Skeletal muscle satellite cell (primary cell): ENCODE measurements around the gene SPG11.
"Not testable (repeated sequence)": the region's sequence is repeated elsewhere in the genome, so short reads cannot be mapped to it uniquely, and the experiment has no call there.

Experiments
- H3K27me3 ChIP-seq: 2 replicates; pipeline ENCODE4 v1.7.0; 2013; ENCODE audit warnings: low read length; ENCODE audit not compliant: control insufficient read depth, insufficient read depth
- H3K36me3 ChIP-seq: 2 replicates; pipeline ENCODE4 v1.7.0; 2013; ENCODE audit warnings: mild to moderate bottlenecking, control low read depth, low read length; ENCODE audit not compliant: insufficient read depth
- H3K4me1 ChIP-seq: 2 replicates; pipeline ENCODE4 v1.7.0; 2013; ENCODE audit warnings: low read length; ENCODE audit not compliant: control insufficient read depth, insufficient read depth
- H3K4me2 ChIP-seq: 2 replicates; pipeline ENCODE4 v1.7.0; 2013; ENCODE audit warnings: mild to moderate bottlenecking, low read length
- H3K4me3 ChIP-seq: 2 replicates; pipeline ENCODE4 v1.7.0; 2013; ENCODE audit warnings: low read length
- H3K9ac ChIP-seq: 2 replicates; pipeline ENCODE4 v1.7.0; 2013; ENCODE audit warnings: mild to moderate bottlenecking, low read depth, low read length, moderate library complexity
- H3K9me3 ChIP-seq: replicated peaks from 2 replicates; pipeline ENCODE4 v1.7.0; 2013; ENCODE audit warnings: mild to moderate bottlenecking, control low read depth, low read length

Gene SPG11

DNA sequence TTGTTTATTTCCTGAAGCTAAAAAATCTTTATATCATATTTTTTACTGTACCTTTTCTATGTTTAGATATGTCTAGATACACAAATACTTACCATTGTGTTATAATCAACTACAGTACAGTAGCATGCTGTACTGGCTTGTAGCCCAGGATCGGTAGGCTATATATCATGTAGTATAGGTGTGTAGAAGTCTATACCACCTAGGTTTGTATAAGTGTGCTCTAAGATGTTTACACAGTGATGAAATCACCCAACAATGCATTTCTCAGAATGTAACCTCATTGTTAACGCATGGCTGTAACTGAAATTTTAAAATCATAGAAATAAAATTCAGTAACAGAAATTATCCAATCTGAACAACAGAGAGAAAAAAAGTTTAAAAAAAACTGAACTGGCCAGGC, 83.4 kb downstream of the SPG11 start:
- Histone ChIP-seq H3K36me3 (peaks cover 32% of the 10 kb centered on the region), H3K9ac (no peak overlapping the region), H3K27me3 (no peaks in the 10 kb centered on the region), H3K4me3 (no peak overlapping the region), H3K4me1 (no peaks in the 10 kb centered on the region), H3K4me2 (no peak overlapping the region), H3K9me3 (no peaks in the 10 kb centered on the region)

DNA sequence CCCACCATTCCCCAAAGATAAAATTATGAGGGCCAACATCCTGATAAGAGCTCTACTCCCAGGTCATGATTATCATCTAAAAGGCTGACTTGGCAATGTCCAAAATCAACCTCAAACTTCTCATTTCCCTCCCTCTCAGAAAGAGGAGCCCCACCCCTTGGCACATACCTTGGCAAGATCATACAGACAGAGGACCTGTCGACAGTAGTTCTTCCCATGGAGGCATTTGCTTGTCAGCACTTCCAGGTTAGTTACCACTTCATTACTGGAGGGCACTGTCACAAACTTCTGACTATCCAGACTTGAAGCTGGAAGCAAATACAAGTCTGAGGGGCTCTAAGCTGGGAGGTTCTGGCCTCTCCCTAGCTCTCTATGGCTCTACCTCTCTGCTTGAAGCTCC, 88.7 kb downstream of the SPG11 start:
- H3K36me3 ChIP-seq = peaks cover 33% of the 10 kb centered on the region
- no peak overlapping the region for H3K4me2 ChIP-seq
- no peaks in the 10 kb centered on the region for H3K4me1 ChIP-seq

DNA sequence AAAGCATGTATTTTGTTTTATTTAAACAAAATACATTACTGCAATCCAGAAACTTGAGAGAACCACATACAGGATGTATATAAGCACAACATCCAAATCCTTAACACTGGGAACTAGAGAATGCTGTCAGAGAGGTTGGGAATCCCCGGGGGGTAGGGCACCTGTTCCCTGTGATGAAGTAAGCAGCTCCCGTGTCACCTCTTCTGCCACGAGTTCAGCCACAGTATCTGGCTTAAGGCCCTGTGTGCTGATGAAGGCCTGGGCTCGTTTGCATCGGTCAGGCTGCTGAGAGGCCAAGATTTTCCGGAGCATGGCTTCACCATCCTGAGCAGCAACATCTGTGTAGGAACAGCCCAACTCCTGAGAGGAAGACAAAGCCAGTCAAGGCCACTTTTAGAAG, 90.1 kb downstream of the SPG11 start:
- H3K9me3 ChIP-seq = no peaks in the 10 kb centered on the region
- H3K27me3 ChIP-seq = no peaks in the 10 kb centered on the region
- no peak overlapping the region for H3K9ac ChIP-seq
- H3K4me3 ChIP-seq = no peak overlapping the region
- H3K4me1 ChIP-seq = no peaks in the 10 kb centered on the region
- H3K4me2 ChIP-seq = no peak overlapping the region
- peaks cover 38% of the 10 kb centered on the region for H3K36me3 ChIP-seq

More for the DNA sequence above, 88.7 kb downstream of the SPG11 start:
- Histone ChIP-seq H3K27me3 (no peaks in the 10 kb centered on the region), H3K9ac (no peak overlapping the region), H3K9me3 (no peaks in the 10 kb centered on the region), H3K4me3 (no peak overlapping the region)

DNA sequence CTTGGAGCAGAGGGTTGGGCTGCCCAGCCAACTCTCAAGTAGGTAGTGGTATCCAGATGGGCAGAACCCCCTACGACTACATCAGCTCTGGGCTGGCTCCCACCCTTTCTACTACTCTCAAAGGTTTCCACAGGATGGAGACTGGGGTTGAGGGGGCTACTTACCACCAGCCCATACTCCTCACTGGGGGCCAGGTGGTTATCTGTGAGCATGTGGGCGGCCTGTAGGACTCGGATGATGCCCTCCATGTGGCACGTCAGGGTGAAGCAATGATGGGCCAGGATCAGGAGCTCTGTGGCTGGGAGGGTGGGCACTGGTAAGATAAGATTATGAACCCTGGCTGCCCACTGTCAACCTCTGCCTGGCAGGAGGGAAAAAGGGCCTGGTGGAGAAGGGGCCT, 93.1 kb downstream of the SPG11 start:
- Histone ChIP-seq H3K36me3 (peaks cover 53% of the 10 kb centered on the region), H3K27me3 (no peaks in the 10 kb centered on the region), H3K4me1 (no peaks in the 10 kb centered on the region)

DNA sequence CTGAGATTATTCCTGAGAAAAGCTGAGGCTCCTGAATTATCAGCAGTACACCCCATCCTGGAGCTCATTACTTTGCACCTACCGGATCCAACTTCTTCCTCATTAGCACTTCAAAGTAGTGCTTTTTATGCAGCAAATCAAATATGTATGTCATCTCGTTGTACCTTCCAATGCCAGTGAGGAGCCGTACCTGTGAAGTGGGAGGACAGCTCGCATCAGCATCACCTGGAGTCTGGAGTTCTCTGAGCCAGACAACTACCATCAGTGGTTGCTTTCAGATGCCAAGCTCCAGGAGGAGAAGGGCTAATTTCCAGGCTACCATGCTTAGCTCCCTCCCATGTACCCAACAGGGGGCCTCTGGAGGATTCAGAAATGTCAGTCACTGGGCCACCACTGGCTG, 94.1 kb downstream of the SPG11 start:
- no peak overlapping the region for H3K4me2 ChIP-seq
- H3K27me3 ChIP-seq = no peaks in the 10 kb centered on the region
- no peak overlapping the region for H3K4me3 ChIP-seq
- H3K9ac ChIP-seq = no peak overlapping the region
- H3K4me1 ChIP-seq = no peaks in the 10 kb centered on the region
- H3K9me3 ChIP-seq = no peaks in the 10 kb centered on the region
- peaks cover 54% of the 10 kb centered on the region for H3K36me3 ChIP-seq

More for the DNA sequence above, 93.1 kb downstream of the SPG11 start:
- Histone ChIP-seq H3K9ac (no peak overlapping the region), H3K9me3 (no peaks in the 10 kb centered on the region), H3K4me2 (no peak overlapping the region), H3K4me3 (no peak overlapping the region)

- Histone ChIP-seq H3K9ac (no peak overlapping the region), H3K27me3 (no peaks in the 10 kb centered on the region), H3K4me1 (no peaks in the 10 kb centered on the region), H3K36me3 (peaks cover 54% of the 10 kb centered on the region), H3K4me3 (no peak overlapping the region), H3K4me2 (no peak overlapping the region), H3K9me3 (no peaks in the 10 kb centered on the region)
These were observed 95.1 kb downstream of the SPG11 start for GRCh38 chr15:44568338-44568737.

- peaks cover 67% of the 10 kb centered on the region for H3K36me3 ChIP-seq
- H3K4me2 ChIP-seq = no peak overlapping the region
- no peaks in the 10 kb centered on the region for H3K9me3 ChIP-seq
- no peak overlapping the region for H3K9ac ChIP-seq
- H3K4me1 ChIP-seq = no peaks in the 10 kb centered on the region
- H3K4me3 ChIP-seq = no peak overlapping the region
- no peaks in the 10 kb centered on the region for H3K27me3 ChIP-seq
These were observed 97.3 kb downstream of the SPG11 start for GRCh38 chr15:44566155-44566540.

- no peak overlapping the region for H3K4me2 ChIP-seq
- H3K36me3 ChIP-seq = peaks cover 73% of the 10 kb centered on the region
- no peaks in the 10 kb centered on the region for H3K9me3 ChIP-seq
- H3K27me3 ChIP-seq = no peaks in the 10 kb centered on the region
- H3K9ac ChIP-seq = no peak overlapping the region
- H3K4me1 ChIP-seq = no peaks in the 10 kb centered on the region
- no peak overlapping the region for H3K4me3 ChIP-seq
These were observed 97.9 kb downstream of the SPG11 start for GRCh38 chr15:44565387-44566154.

DNA sequence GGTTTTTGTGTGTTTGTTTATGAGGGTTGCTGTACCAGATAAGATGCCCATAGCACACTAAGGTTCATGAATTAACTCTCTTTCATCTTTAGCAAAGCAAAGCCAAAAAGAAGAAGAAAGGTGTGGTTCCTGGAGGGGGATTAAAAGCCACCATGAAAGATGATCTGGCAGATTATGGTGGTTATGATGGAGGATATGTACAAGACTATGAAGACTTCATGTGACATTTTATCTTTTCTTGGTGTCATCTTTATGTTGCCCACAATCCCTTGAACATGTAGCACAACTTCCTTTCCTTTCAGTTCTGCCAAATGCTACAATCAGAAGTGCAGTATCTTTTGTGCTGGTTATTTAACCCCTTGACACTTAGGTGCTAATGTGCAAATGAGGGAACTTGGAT, 102.5 kb downstream of the SPG11 start:
- not testable (repeated sequence) for H3K4me1 ChIP-seq, H3K4me3 ChIP-seq, H3K9ac ChIP-seq, H3K4me2 ChIP-seq, H3K9me3 ChIP-seq, H3K27me3 ChIP-seq
- H3K36me3 ChIP-seq = peaks cover 88% of the 10 kb centered on the region

DNA sequence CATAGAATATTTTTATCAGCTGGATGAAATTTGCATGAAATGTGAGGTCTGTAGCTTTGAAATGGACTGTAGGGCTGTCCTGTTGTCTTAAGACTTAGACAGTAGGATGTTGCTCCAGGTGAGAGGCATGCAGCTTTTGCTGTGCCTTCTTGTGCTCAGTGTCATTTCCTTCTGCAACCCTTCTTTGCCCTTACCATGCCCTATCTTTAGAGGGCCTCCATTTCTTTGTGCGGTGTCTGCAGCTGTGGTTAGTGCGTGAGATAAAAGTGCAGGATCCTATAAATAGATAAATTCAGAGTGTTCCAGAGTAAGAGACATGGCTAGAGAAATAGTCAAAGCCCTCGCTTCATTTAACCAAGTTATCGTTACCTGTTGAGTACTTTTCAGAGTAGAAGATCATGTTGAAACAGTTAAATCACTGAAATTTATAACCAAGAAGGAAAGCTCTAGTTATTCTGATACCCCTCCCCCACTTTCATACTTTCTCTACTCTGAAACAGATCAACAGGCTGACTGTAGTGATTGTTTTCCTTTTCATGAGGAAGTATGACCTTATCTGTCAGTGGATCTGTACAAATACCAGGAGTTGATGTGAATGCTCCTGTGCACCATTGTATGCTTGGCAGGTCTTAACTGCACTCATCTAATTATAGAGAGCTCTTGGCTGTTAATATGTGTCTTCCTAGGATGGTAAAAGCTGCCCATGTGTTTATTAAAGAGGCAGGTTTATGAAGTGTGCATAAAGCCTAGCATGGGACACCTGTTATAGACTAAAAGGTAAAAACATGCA, 108.3 kb downstream of the SPG11 start:
- Histone ChIP-seq H3K4me2 (no peak overlapping the region), H3K9ac (no peak overlapping the region), H3K9me3 (no peaks in the 10 kb centered on the region), H3K36me3 (peaks cover 72% of the 10 kb centered on the region), H3K4me1 (peaks cover 1% of the 10 kb centered on the region), H3K4me3 (no peak overlapping the region), H3K27me3 (no peaks in the 10 kb centered on the region)

DNA sequence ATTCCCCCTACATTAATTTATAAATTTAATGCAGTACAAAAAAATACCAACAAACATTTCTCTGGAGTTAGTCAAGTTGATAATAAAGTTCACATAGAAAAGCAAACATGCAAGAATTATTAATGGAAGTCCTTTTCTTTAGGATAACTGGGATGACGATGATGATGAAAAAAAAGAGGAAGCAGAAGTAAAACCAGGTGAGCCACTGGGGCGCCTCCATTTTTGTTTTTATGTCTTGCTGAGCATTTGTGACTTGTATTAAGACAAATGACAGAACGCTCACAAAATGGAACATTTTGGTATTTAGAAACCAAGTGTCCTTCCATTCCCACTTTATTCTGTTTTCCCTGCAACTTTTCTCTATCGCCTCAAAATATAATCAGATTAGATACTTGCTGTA, 112.7 kb downstream of the SPG11 start:
- Histone ChIP-seq H3K9me3 (no peaks in the 10 kb centered on the region), H3K4me2 (no peak overlapping the region), H3K27me3 (no peaks in the 10 kb centered on the region), H3K4me1 (peaks cover 16% of the 10 kb centered on the region), H3K36me3 (peaks cover 44% of the 10 kb centered on the region), H3K9ac (no peak overlapping the region), H3K4me3 (no peak overlapping the region)

DNA sequence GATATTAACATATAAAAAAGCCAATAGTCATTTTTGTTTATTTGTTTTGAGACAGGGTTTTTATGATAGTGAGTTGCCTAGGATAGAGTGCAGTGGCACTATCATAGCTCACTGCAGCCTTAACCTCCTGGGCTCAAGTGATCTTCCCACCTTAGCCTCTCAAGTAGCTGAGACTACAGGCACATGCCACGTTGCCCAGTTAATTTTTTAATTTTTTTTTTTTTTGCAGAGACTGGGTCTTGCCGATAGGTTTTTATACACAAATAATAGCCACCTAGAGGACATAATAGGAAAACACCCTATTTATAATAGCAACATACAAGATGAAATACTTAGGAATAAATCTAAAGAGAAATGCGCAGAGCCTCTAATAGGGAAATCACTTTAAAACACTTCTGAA, 113.2 kb downstream of the SPG11 start:
- Histone ChIP-seq H3K27me3 (no peaks in the 10 kb centered on the region), H3K9me3 (no peaks in the 10 kb centered on the region), H3K9ac (no peak overlapping the region), H3K36me3 (peaks cover 42% of the 10 kb centered on the region), H3K4me1 (peaks cover 21% of the 10 kb centered on the region), H3K4me3 (no peak overlapping the region), H3K4me2 (no peak overlapping the region)
